ENCODE data around the gene SSBP4. TPM values are rescaled to one million over a fixed set of nuclear protein-coding genes. Genes with fewer than 3 reads are reported as not detected.

The SSBP4 gene
- total RNA-seq, 1 experiment from 2014 or later: 25.1 TPM

Other genes with a start within 250 kb of the SSBP4 start
- gene IFI30, start 245.6 kb upstream of the SSBP4 start, total RNA-seq (2014; rRNA removed; shearing (Covaris generic)): 56.0 and 69.6 TPM in 2 replicates
- gene MPV17L2, start 226.2 kb upstream of the SSBP4 start, total RNA-seq (2014; rRNA removed; shearing (Covaris generic)): 18.6 and 23.5 TPM in 2 replicates
- gene RAB3A, start 215.4 kb upstream of the SSBP4 start, total RNA-seq (2014; rRNA removed; shearing (Covaris generic)): 1.7 and 3.6 TPM in 2 replicates
- gene PDE4C, start 193.0 kb upstream of the SSBP4 start, total RNA-seq (2014; rRNA removed; shearing (Covaris generic)): 0.10 and 0.60 TPM in 2 replicates
- gene IQCN, start 144.9 kb upstream of the SSBP4 start, total RNA-seq (2014; rRNA removed; shearing (Covaris generic)): 0.29 and 0.36 TPM in 2 replicates
- gene JUND, start 137.8 kb upstream of the SSBP4 start, total RNA-seq (2014; rRNA removed; shearing (Covaris generic)): 22.0 and 60.8 TPM in 2 replicates
- gene LSM4, start 96.3 kb upstream of the SSBP4 start, total RNA-seq (2014; rRNA removed; shearing (Covaris generic)): 385 and 496 TPM in 2 replicates
- gene PGPEP1, start 78.8 kb upstream of the SSBP4 start, total RNA-seq (2014; rRNA removed; shearing (Covaris generic)): 10.7 and 11.9 TPM in 2 replicates
- gene GDF15, start 33.2 kb upstream of the SSBP4 start, total RNA-seq (2014; rRNA removed; shearing (Covaris generic)): 1.4 and 1.6 TPM in 2 replicates
- gene LRRC25, start 21.8 kb upstream of the SSBP4 start, total RNA-seq (2014; rRNA removed; shearing (Covaris generic)): not detected in 2 replicates
- 9.9 and 20.9 TPM in 2 replicates for gene ISYNA1, start 18.7 kb downstream of the SSBP4 start, total RNA-seq (2014; rRNA removed; shearing (Covaris generic))
- gene ELL, start 102.7 kb downstream of the SSBP4 start, total RNA-seq (2014; rRNA removed; shearing (Covaris generic)): 6.5 and 7.2 TPM in 2 replicates
- gene FKBP8, start 124.2 kb downstream of the SSBP4 start, total RNA-seq (2014; rRNA removed; shearing (Covaris generic)): 172 and 199 TPM in 2 replicates
- gene KXD1, start 138.5 kb downstream of the SSBP4 start, total RNA-seq (2014; rRNA removed; shearing (Covaris generic)): 159 TPM in 2 replicates
- 1,359 and 2,003 TPM in 2 replicates for gene UBA52, start 152.5 kb downstream of the SSBP4 start, total RNA-seq (2014; rRNA removed; shearing (Covaris generic))
- gene REX1BD, start 169.4 kb downstream of the SSBP4 start, total RNA-seq (2014; rRNA removed; shearing (Covaris generic)): 84.0 and 117 TPM in 2 replicates
- gene CRLF1, start 187.4 kb downstream of the SSBP4 start, total RNA-seq (2014; rRNA removed; shearing (Covaris generic)): 2.0 and 2.8 TPM in 2 replicates
- not detected in 2 replicates for gene TMEM59L, start 193.5 kb downstream of the SSBP4 start, total RNA-seq (2014; rRNA removed; shearing (Covaris generic))
- gene KLHL26, start 217.6 kb downstream of the SSBP4 start, total RNA-seq (2014; rRNA removed; shearing (Covaris generic)): 3.0 and 7.5 TPM in 2 replicates